Rectal smooth muscle tissue (tissue), 1 donor: ENCODE measurements around the gene NANOS1.
"Not testable (repeated sequence)": the region's sequence is repeated elsewhere in the genome, so short reads cannot be mapped to it uniquely, and the experiment has no call there.

Experiments used
- H3K27ac ChIP-seq: one replicate; pipeline ENCODE4 v1.7.0; 2013; ENCODE audit warnings: low read depth, low read length, inconsistent platforms
- H3K27me3 ChIP-seq: one replicate; pipeline ENCODE4 v1.7.0; 2013; ENCODE audit warnings: low read length; ENCODE audit not compliant: control insufficient read depth, insufficient read depth
- H3K36me3 ChIP-seq: one replicate; pipeline ENCODE4 v1.7.0; 2013; ENCODE audit warnings: low read length; ENCODE audit not compliant: control insufficient read depth, insufficient read depth
- H3K4me1 ChIP-seq: one replicate; pipeline ENCODE4 v1.7.0; 2013; ENCODE audit warnings: low read length; ENCODE audit not compliant: control insufficient read depth, insufficient read depth
- H3K4me3 ChIP-seq: one replicate; pipeline ENCODE4 v1.7.0; 2013; ENCODE audit warnings: low read length
- H3K9ac ChIP-seq: one replicate; pipeline ENCODE4 v1.7.0; 2013; ENCODE audit warnings: low read length

NANOS1 gene

GRCh38 chr10:119025336-119025735 lies 4.2 kb upstream of the NANOS1 start:
- Histone ChIP-seq H3K27ac (peak overlapping the region; percentile 85), H3K27me3 (no peaks in the 10 kb centered on the region), H3K4me3 (peak overlapping the region; percentile 5), H3K36me3 (no peaks in the 10 kb centered on the region), H3K9ac (no peak overlapping the region), H3K4me1 (peaks cover 13% of the 10 kb centered on the region)

GRCh38 chr10:119025776-119026175 lies 3.7 kb upstream of the NANOS1 start:
- H3K4me3 ChIP-seq, result no peak overlapping the region
- H3K4me1 ChIP-seq, result peaks cover 13% of the 10 kb centered on the region
- no peaks in the 10 kb centered on the region for H3K36me3 ChIP-seq
- peak overlapping the region; percentile 85 for H3K27ac ChIP-seq
- H3K9ac ChIP-seq, result no peak overlapping the region
- no peaks in the 10 kb centered on the region for H3K27me3 ChIP-seq

GRCh38 chr10:119026301-119027110 lies 3.0 kb upstream of the NANOS1 start:
- Histone ChIP-seq H3K9ac (no peak overlapping the region), H3K27ac (peak overlapping the region; percentile 85)

GRCh38 chr10:119028445-119028899 lies 1.0 kb upstream of the NANOS1 start:
- H3K4me3 ChIP-seq, result peak overlapping the region; percentile 61
- peaks cover 13% of the 10 kb centered on the region for H3K4me1 ChIP-seq
- H3K9ac ChIP-seq, H3K27me3 ChIP-seq, H3K36me3 ChIP-seq: not testable (repeated sequence)
- peak overlapping the region; percentile 73 for H3K27ac ChIP-seq

More at GRCh38 chr10:119026301-119027110, 3.0 kb upstream of the NANOS1 start:
- H3K4me1 ChIP-seq, result peaks cover 13% of the 10 kb centered on the region
- H3K27me3 ChIP-seq, result no peaks in the 10 kb centered on the region
- no peaks in the 10 kb centered on the region for H3K36me3 ChIP-seq
- H3K4me3 ChIP-seq, result no peak overlapping the region

GRCh38 chr10:119028900-119029612 lies 458 bp upstream of the NANOS1 start:
- Histone ChIP-seq H3K36me3 (peaks cover 4% of the 10 kb centered on the region), H3K4me3 (peak overlapping the region; percentile 61), H3K4me1 (peaks cover 13% of the 10 kb centered on the region), H3K27me3 (no peaks in the 10 kb centered on the region), H3K9ac (no peak overlapping the region), H3K27ac (peak overlapping the region; percentile 73)

GRCh38 chr10:119030421-119031250 lies 1.1 kb downstream of the NANOS1 start:
- Histone ChIP-seq H3K27ac (no peak overlapping the region), H3K4me1 (peaks cover 4% of the 10 kb centered on the region)

GRCh38 chr10:119031496-119032059 lies 2.1 kb downstream of the NANOS1 start:
- Histone ChIP-seq H3K9ac (no peak overlapping the region), H3K27ac (no peak overlapping the region), H3K4me1 (no peaks in the 10 kb centered on the region), H3K36me3 (peaks cover 15% of the 10 kb centered on the region), H3K4me3 (no peak overlapping the region), H3K27me3 (no peaks in the 10 kb centered on the region)

More at GRCh38 chr10:119030421-119031250, 1.1 kb downstream of the NANOS1 start:
- Histone ChIP-seq H3K36me3 (peaks cover 10% of the 10 kb centered on the region), H3K9ac (no peak overlapping the region), H3K27me3 (no peaks in the 10 kb centered on the region), H3K4me3 (peak overlapping the region; percentile 44)

- Histone ChIP-seq H3K27me3 (no peaks in the 10 kb centered on the region), H3K4me3 (no peak overlapping the region), H3K4me1 (no peaks in the 10 kb centered on the region), H3K9ac (no peak overlapping the region), H3K36me3 (peaks cover 58% of the 10 kb centered on the region), H3K27ac (no peak overlapping the region)
These were observed 9.6 kb downstream of the NANOS1 start for GRCh38 chr10:119039161-119039560.

- Histone ChIP-seq H3K27me3 (no peaks in the 10 kb centered on the region), H3K4me1 (no peaks in the 10 kb centered on the region), H3K4me3 (no peak overlapping the region), H3K9ac (no peak overlapping the region), H3K27ac (no peak overlapping the region), H3K36me3 (peaks cover 59% of the 10 kb centered on the region)
These were observed 11.8 kb downstream of the NANOS1 start for GRCh38 chr10:119041326-119041725.

GRCh38 chr10:119042169-119042568 lies 12.7 kb downstream of the NANOS1 start:
- Histone ChIP-seq H3K9ac (no peak overlapping the region), H3K27ac (no peak overlapping the region), H3K27me3 (no peaks in the 10 kb centered on the region), H3K36me3 (peaks cover 56% of the 10 kb centered on the region), H3K4me1 (no peaks in the 10 kb centered on the region), H3K4me3 (no peak overlapping the region)

- Histone ChIP-seq H3K36me3 (peaks cover 56% of the 10 kb centered on the region), H3K9ac (no peak overlapping the region), H3K27ac (no peak overlapping the region), H3K27me3 (no peaks in the 10 kb centered on the region), H3K4me3 (no peak overlapping the region), H3K4me1 (no peaks in the 10 kb centered on the region)
These were observed 16.0 kb downstream of the NANOS1 start for GRCh38 chr10:119045561-119045960.

GRCh38 chr10:119049361-119049760 lies 19.8 kb downstream of the NANOS1 start:
- Histone ChIP-seq H3K27me3 (no peaks in the 10 kb centered on the region), H3K36me3 (peaks cover 43% of the 10 kb centered on the region)

More at GRCh38 chr10:119049361-119049760, 19.8 kb downstream of the NANOS1 start:
- Histone ChIP-seq H3K4me3 (no peak overlapping the region), H3K9ac (no peak overlapping the region), H3K27ac (no peak overlapping the region), H3K4me1 (no peaks in the 10 kb centered on the region)
